Effector CD4-positive, alpha-beta T cell (primary cell): ENCODE data around the gene HSDL1.
"Not testable (repeated sequence)": the region's sequence is repeated elsewhere in the genome, so short reads cannot be mapped to it uniquely, and the experiment has no call there.

Source experiments
- DNase-seq: peaks from one replicate; pipeline ENCODE4 v3.0.0-alpha.2; 2020

HSDL1 gene

DNA sequence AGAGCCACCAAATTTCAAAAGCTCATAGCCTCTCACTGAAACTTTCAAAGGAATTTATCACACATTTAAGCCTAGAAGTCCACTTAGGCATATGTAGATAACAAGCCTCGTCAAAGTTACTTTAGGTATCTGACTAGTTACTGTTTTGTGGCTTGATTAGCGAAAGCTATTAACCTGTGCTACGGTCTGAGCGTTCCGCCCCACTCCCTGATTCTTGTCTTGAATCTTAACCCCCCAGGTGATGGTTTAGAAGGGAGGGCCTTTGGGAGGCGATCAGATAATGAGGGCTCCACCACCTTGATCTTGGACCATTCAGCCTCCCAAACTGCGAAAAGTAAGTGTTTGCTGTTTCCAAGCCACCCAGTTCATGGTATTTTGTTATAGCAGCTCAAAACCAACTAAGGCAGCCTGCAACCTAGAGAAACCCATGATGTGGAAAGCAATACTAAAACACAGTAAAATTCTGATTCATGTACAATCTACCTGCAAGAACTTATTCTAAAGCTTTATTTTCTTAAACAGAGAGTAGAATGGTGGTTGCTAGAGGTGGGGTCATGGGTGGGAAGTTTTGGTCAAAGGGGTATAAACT lies 7.1 kb downstream of the HSDL1 start:
- DNase-seq: no peak

DNA sequence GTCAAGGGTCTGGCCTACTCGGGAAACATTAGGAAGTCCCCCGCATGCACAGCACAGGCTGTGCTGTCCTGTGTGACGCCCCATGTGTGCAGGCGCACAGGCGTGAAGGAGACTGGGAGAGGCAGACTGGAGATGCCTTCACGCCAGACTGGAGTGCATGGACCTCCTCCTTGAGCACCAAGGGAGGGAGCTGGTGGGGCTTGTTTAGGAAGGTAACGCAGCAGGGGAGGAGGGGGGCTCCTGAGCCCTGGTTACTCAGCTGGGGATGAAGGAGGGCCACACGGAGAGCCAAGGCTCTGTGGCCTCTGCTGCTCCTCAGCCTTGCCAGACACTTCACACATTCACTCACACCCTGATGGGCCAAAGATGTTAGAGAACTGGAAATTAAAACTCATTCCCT lies 7.7 kb downstream of the HSDL1 start:
- DNase-seq: no peak

DNA sequence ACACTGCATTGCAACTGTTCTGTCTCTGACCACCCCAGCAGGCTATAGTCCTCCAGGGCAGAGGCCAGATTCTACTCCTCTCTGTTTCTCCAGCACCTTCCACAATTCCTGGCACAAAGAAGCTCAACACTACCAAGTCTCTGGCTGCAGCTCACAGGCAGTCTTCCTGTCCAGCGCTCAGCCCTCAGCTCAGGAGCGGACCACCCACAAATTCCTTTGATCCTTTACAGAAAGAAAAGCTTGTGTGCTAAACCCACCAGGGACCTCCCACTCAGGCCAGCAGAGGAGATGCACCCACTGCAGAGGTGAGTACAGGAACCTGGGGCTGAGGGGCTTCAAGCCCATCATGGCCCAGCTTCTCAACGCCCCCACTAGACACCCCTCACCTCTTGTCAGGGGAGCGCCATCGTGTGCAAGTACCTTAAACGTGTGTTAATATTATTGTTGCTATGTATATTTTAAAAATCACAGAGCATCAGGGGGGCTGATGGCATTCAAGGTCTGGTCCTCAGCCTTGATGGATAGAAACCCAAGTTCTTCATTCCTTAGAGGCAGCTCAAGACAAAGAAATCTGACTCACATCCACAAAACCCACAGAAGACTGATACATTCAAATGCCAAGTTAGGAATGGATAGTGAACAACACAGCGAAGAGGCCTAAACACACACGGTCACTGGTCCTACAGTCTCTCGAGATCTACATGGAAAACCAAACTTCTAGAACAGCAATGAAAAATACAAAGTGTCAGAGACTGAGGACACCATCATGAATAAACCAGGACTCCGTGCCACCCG lies 8.4 kb downstream of the HSDL1 start:
- no peak for DNase-seq

DNA sequence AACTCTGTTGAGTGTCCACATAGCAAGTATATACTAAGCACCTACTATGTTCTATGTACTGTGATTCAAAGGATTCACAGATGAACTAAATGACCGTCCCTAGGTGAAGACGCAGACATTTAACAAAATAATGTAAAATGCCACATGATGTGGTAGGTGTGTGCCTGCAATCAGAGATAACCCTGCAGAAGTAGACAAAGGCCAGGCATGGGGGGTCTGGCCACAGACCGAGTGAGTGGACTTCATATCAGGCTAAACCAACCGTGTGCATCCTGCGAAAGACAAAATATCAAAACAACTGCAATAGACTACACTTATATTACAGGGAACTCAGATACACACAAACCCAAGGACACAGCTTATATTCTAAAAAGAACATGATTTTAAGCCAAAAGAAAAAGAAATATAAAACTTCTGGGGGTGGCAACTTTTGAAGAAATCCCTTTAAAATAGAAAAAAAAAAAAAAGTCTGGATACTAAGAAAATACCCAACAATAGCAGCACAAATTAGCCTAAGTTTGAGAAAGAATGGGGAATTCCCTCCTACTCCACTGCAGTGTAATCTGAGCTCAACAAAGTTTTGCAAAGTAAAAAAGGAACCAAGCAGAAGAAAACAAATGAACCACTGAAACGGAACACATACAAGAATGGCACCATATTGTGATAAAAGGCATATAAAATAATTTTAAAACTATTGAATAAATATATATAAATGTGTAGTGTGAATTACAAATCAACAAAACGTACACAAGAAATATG lies 12.3 kb downstream of the HSDL1 start:
- DNase-seq: no peak

DNA sequence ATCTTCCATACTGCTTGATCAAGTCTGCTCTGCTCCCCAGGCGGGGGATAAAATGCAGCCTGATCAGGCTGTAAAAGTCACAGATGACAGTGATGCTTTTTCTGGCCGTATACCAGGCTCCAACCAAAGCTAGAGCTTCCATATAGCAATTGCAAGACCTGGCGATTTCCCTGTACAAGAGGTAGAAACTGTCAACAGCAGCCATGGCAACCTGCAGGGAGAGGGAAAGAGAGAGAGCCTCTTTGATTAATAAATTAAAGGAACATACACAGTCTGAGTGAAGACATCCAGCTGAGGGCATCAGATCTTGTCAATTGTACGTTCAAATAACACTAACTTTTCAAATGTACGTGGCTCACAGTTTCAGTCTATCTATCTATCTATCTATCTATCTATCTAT lies 13.9 kb downstream of the HSDL1 start:
- DNase-seq: no peak

DNA sequence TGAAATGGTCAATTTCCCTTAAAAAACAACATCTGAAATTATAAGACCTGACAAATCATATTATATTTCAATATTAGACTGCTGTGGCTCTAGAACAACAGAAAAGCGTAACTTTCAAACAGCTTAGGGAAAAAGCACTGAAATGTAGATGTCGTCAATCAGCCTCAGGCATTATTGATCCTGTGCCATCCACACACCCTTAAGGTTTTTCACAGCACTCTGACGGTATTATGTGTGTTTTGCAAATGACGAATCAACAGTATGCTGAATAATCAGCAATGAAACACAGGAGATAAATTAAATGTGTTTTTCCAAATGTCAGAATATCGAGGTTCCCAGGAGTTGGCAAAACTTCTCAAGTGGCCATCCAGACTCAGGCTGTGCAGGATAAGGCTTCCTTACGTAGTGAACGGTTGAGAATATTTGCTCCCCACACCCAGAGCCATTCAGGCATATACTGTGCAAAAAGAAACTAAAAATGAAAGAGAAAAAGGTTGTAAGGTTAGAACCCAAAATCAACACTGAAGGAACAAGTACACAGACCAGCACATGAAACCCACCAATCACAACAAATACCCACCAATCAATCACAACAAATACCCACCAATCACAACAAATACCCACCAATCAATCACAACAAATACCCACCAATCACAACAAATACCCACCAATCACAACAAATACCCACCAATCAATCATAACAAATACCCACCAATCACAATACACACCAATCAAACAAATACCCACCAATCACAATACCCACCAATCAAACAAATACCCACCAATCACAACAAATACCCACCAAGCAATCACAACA lies 20.5 kb downstream of the HSDL1 start:
- DNase-seq: no peak

DNA sequence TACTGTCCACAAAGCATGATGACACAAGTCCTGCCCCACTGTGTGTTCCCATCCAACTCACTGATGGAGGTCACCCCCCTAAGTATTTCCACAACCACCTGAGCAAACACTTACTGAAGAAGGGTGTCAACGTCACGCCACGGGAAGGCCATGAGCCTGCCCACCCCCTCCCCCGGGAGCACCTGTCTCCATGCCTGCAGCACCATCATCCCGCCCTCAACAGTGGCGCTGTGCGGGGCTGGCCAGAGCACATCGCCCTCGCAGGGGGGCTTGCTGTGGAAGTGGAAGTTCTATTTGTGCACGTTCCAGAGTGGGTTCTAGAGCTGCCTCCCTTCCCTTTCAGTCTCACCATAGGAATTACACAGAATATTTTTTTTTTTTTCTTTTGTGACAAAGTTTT lies 24.0 kb downstream of the HSDL1 start:
- DNase-seq: no peak

DNA sequence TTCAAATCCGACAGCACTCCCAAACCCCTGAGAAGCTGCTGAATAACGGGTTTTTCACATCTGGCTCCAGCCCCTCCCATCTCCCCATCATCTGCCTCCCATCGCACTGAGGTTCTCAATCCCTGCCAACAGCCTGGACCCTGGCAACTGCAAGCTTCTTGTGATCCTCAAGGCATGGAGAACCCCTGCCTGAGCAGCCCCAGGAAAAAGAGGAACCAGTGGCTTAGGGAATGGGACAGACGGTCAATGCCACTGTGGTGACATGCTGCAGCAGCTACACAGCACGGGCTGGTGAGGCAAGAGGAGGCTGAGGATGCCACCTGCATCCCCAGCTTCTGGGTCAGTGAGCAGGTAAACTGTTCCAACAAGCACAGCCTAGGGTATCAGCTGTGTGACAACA lies 25.0 kb downstream of the HSDL1 start:
- DNase-seq: no peak

DNA sequence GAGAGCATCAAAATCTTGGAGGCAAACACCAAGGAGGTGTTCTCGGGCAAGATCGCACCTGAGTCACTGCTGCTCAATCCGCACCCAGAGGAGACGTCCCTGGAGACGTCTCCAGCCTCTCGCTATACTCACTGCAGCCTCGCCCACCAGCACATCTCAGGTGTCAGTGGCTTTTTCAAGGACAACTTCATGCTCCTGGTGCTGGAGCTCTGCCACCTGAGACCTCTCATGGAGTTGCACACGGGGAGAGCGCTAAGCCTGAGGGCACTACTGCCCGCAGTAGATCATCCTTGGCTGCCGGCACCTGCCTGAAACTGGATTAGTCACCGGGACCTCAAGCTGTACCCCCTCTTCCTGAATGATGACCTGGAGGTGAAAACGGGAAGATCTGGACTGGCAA lies 25.6 kb downstream of the HSDL1 start:
- no peak for DNase-seq

DNA sequence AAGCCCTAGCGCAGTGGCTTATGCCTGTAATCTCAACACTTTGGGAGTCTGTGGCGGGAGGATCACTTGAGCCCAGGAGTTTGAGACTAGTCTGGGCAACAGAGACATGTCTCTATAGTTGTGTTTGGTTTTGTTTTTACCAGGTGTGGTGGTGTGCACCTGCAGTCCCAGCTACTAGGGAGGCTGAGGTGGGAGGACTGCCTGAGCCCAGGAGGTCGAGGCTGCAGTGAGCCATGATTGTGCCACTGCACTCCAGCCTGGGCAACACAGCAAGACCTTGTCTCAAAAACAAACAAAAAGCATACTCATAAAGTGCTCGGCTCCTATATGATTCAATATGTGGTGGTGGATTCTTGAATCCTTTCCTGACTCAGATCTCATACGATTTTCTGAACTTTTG lies 26.7 kb downstream of the HSDL1 start:
- DNase-seq: not testable (repeated sequence)

DNA sequence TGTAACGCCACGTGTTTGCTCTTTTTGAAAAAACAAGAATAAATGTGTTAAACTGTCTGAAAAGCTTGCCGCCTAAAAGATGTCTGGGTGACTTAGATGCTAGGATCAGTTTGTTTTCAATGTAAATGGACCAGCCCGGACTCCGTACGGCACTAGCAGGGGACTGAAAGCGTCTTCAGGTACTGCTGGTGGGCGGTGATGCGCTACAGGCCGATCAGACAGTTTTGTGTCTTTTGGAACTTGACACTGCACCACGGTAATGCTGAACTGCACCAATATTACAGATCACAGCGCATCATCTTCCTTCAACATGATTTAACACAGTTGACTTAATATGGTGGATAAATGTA lies 27.5 kb downstream of the HSDL1 start:
- DNase-seq: peak; percentile 9

DNA sequence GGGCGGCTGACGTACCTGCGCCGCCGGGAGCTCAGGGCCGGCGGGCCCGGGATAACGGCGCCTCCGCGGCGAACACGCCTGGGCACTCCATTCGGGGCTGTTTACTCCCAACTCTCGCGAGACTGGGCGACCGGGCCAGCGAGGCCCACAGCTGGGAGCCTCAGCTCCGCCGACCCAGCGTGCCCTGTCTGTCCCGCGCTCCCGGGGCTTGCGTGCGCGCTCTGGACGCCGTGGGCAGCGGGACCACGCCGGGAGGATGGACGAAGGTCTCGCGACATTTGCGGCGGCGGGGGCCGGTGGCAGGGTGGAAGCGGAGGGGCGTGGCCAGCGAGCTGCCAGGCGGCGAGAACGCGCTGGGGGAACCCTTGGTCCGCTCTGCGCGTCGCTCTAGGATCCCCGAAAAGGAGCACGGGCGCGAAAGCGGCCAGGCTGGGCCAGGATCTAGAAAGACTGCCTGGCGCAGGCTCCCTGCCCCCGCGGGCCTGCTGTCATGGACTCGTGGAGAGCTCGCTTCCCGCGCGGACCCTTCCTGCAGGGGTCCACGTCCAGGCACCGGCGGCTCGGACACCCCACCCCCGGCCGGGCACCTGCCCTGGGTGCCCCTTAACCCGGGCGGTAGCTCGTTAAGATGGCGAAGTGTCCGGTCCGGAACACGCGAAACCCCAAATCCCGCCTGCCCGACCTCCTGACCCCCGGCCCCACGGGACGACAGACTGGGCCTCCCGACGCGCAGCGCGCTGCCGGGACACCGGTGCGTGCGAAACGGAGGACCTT lies 28.1 kb downstream of the HSDL1 start, which contains the start of gene MBTPS1:
Gene MBTPS1, minus strand, starts transcription at position 223 of the 774 bp plus-strand sequence. CDS start 15,159 bp downstream, outside the sequence.
- peak; percentile 97 for DNase-seq

DNA sequence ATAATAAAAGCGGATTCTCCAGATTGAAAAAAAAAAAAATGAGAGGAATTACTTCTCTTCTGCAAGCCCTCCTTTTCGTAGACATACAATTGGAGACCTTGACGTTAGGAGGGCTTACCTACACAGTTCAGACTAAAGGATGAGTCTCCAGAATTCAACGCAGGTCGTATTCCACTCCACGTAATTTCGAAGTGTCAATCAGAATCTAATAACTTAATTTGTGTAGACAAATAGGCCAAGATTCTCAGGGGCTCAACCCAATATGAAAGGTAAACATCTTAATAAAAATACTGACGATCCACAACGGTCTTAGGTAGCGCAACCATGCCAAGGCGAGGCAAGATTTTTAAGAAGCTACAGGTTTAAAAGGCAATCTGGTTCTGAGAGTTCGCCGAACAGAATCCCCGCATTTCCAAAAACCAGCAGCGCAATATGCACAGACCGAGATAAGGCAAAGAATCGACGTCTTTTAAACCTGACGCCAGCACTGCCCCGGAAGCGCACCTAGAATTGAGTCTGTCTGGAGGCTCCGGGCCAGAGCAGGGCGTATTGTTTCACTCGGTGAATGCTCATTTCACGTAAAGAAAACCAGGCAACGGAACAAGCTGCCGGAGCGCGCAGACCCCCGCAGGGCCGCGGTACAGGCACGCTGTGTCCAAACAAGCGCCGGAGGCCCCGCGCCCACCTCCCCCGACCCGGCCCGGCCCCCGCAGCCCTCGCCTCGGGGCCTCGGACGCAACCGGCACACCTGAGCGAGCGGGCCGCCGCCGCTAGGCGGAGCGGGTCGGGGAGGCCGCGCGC lies 28.9 kb downstream of the HSDL1 start:
- peak; percentile 59 for DNase-seq

DNA sequence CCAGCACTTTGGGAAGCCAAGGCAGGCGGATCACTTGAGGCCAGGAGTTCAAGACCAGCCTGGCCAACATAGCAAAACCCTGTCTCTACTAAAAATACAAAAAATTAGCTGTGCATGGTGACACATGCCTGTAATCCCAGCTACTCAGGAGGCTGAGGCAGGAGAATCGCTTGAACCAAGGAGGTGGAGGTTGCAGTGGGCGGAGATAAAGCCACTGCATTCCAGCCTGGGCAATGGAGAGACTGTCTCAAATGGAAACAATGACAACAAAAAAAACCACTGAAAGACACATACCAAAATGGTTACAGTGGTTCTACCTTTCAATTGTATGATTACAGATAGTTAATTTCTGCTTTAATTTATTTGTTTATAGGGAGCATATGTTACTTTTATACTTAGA lies 33.0 kb downstream of the HSDL1 start:
- DNase-seq: not testable (repeated sequence)

DNA sequence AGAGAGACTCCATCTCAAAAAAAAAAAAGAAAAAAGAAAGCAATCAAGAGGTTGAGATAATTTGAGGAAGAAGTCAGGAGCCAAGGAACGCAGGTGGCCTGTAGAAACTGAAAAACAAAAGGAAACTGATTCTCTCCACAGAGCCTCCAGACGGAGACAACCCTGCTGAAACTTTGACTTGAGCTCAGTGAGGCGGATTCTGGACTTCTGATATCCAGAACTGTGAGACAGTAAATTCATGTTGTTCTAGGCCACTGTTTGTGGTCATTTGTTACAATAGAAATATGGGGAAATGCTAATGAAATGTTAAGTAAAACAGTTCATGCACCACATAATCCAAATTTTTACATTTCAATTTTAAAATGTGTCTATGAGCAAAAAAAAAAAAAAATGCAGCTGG lies 33.5 kb downstream of the HSDL1 start:
- no peak for DNase-seq

DNA sequence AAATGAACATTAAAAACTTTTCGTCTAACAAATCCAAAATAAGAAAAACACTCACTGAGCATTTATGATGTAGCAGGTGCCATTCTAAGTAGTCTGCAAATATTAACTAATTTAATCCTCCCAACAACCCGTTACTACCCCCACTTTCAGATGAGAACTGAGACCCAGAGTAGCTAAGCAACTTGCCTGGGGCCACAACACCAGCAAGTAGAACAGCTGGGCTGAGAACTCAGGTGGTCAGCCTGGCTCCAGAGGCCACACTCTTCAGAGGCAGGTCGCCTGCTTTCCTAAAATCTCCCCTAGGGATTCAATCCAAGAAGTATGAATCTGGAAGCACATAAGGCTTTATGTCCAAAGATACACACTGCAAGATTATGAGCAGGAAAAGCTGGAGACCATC lies 34.5 kb downstream of the HSDL1 start:
- DNase-seq: no peak

DNA sequence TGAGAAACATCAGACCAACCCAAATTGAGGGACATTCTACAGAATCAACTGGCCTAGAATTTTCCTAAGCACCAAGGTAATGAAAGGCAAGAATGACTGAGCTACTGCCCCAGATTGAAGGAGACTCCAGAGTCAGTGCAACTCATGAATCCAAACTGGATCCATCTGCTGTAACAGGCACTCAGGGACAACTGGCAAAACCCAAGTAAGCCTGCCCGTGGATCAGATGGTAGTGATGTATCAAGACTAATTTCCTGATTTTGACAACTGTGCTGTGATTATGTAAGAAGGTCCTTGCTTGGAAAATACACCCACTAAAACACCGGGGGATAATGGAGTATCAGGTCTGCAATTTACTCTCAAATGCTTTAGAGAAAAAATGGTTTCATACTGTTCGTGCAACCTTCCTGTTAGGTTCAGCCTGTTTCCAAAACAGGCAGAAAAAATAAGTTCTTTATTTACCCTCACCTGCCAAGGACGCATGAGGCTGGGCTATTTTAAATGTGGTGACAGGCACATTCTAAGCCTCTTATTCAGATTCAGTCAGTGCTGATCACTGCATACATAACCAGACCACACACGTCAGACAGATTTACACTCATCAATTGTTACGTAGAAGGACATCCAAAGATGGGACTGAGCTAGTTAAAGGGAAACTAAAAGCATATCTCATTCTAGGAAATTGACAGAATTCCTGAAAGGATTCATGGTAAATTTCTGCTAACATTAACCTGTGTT lies 35.2 kb downstream of the HSDL1 start:
- DNase-seq: no peak

DNA sequence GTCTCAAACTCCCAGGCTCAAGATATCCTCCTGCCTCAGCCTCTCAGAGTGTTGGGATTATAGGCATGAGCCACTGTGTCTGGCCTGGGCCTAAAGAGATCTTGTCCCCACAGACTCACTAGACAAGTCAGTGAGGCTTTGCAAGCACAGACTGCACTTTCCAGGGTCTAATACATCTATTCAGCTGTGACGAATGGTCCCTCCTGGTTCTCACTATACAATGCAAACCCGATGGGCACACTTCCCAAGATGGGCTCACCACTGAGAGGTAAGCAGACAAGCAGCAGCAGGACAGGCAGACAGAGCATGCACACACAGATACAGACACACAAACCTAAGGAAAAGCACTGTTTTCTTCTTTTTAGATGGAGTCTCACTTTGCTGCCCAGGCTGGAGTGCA lies 37.1 kb downstream of the HSDL1 start:
- no peak for DNase-seq

DNA sequence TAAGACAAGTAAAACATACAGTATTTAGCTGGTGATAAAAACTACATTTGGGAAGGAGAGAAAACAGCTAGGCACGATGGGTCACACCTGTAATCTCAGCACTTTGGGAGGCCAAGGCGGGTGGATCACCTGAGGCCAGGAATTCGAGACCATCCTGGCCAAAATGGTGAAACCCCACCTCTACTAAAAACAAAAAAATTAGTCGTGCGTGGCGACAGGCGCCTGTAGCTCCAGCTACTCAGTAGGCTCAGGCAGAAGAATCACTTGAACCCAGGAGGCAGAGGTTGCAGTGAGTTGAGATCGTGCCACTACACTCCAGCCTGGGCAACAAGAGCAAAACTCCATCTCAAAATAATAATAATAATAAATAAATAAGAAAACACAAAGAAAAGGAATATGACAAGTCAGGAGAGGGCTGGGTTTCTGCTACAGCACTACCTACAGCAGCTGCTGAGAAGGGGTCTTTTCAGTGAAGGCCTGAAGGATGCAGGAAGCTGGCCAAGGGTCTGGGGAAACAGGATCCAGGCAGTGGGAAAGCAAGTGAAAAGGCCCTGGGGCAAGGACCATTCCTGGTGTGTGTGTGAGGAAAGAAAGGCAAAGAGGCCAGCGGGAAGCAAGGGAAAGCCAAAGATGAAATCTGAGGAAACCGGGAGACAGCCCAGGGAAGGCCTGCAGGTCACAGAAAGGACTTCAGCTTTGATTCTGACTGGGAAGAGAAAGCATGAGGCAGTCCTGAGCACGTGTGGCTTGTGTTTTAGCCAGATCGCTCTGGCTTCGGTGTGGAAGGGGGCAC lies 38.8 kb downstream of the HSDL1 start:
- no peak for DNase-seq

DNA sequence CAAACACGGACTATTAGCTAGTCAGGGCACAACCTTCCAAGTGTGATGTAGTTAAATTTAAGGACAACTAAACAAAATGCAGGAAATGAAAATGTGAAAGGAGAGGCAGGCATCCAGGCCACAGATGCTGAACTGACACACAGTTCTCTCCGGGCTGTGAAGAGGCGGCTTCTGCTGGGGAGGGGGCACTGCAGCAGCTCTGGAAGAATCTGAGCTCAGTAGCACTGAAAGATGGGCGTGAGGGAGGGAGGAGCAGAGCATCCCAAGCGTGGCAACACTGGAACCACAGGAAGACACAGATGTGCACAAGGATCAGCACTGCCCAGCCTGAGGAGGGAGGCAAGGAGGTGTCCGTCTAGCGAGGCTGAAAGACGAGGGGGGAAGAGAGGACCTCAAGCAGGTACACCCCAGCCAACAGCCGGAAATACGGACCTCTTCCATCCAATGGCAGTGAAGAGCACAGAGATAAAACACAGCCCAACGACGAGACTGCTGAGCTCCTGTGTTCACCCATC lies 39.6 kb downstream of the HSDL1 start:
- no peak for DNase-seq
